NCI-H345 treated with DMSO at 0.1 percent for 48 hours (cell line): Measurements from ENCODE around the gene CEP112.

ENCODE experiments used
- DNase-seq: peaks from one replicate; lab custom pipeline; 2025; ENCODE audit not compliant: unreplicated experiment; lab: John Stamatoyannopoulos, UW

CEP112 gene

DNA sequence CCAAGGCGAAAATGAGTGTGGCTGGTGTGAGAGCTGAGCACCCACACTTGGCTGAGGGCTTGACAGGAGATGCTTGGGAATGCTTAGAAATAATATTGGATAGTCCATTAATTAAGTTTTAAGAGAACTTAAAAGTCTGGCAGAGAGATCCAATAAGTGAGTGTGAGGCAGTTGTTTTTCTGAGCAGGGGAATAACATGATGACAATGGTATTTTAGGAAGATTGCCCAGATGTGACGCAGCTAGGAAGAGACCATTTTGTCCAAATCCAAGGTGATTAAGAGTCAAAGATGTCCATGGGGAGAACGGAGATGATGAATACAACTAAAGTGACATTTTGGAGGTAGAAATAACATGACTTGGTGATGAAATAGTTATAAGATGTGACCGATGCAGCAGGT lies 527.7 kb downstream of the CEP112 start:
- DNase-seq, result no peak

DNA sequence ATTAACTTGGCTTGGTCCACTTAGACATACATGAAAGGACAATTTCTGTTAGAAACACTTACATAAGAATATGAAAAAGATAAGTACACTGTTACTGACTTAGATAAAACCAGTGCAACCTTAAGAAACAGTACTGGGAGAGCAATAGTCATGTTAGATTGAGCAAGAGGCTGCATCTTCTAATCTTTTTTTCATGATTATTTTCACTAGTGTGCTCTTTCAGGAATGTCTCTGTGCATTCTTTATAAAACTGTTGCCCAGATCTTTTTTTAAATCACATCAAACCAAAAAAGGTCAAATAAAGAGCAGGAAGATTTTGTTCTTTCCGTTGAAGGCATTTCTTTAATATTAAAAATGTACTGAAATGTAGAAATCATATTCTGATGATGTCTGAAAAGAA lies 529.7 kb downstream of the CEP112 start:
- DNase-seq, result no peak

DNA sequence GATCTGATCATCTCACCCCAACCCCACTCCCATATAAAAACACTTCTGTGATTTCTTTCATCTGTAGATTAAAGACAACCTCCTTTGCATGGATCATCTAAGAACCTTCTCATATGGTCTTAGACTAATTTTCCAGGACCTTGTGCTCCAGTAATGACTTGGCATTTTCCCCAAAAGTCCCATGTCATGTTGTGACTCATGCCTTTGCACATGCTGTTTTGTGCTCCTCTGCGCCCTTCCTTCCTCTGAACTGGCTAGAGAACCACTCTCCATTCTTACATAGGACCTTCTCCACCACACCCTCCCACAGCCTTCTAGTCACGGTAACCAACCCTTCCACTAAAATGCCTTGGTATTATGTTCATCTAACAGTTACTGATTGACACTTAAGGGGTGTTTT lies 531.0 kb downstream of the CEP112 start:
- no peak for DNase-seq

DNA sequence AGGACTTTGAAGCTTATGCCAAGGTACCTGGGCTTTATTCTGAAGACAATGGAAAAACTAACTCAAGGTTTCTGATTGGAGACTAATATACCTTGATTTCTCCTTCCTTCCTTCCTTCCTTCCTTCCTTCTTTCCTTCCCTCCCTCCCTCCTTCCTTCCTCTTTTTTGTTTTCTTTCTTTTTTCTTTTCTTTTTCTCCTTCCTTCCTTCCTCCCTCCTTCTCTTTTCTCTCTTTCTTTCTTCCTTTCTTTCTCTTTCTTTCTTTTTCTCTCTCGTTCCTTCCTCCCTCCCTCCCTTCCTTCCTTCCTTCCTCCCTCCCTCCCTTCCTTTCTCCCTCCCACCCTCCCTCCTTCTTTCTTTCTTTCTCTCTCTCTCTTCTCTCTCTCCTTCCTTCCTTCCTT lies 531.9 kb downstream of the CEP112 start:
- no peak for DNase-seq

DNA sequence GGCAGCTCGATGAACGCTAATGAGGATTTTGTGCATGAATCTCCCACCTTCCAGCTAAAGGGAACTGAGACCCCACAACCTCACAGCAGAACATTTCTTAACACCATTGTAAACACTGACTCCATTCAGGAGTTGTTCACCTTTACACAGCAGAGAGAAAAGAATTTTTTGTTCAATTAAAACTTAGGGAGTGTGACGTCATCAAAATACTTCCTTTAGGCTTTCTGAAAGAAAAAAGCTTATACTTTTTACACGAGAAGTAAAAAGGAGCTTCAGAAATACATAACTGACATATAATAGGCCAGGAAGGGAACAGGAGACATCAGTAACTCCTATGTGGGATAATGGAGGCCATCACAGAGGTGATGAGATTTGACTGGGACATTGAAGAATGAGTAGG lies 532.4 kb downstream of the CEP112 start:
- DNase-seq, result no peak

DNA sequence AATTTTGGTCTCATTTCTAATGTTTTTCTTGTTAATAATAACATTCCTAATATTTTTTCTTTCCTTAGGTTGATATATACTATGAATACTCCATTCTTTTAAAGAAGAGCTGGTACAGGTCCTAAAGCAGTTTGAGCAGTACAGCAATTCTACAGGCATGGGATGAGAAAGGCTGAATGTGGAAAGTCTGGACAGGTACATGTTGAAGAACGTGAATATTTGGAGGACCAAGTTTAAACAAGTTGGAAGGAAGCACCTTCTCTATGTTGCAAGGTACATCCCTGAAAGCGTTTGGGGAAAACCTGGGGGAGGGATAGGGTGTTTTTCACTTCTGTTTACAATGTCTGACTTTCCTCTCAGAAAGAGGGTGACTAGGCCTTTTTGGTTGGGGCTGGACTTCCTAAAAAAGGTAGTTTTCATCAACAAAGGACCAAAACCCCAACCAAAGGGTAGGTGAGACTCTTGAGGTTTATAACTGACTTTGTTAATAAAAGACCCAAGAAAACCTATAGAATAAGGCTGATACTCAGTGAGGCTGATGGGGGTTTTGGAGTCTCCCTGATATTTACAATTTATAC lies 534.6 kb downstream of the CEP112 start:
- no peak for DNase-seq

DNA sequence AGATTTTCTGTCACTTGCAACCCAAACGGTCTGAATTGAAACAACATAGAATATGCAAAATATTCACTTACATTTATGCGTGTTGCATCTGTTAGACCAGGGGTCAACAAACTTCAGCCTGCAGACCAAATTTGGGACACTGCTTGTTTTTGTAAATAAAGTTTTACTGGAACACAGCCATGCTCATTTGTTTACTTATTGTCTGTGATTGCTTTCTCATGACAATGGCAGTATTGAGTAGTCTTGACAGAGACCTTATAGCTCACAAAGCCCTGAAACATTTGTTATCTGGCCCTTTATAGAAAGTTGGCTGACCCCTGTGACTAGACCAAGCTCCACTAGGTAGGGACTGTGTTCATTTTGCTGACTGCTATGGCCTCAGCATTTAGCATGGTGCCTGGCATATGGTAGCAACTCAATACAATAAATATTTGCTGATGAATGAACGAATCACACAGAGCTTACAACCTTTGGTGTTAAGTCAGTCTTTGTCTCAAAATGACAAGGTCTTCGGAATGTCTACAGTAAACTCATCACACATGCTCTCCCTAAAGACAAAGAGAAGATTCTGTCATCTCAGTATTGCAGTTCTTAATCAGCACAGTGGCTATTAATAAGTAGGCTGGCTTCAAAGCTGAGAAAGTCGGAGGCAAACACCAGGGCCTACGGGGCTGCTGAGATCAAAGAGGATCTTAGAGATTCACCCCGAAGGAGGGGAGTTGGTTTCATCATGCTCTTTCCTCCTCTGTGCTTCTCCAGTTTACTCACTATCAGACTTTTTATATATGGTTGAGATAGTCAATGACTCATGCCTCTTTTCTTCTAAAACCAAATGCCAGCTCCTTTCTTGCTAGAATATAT lies 535.3 kb downstream of the CEP112 start:
- DNase-seq, result no peak

DNA sequence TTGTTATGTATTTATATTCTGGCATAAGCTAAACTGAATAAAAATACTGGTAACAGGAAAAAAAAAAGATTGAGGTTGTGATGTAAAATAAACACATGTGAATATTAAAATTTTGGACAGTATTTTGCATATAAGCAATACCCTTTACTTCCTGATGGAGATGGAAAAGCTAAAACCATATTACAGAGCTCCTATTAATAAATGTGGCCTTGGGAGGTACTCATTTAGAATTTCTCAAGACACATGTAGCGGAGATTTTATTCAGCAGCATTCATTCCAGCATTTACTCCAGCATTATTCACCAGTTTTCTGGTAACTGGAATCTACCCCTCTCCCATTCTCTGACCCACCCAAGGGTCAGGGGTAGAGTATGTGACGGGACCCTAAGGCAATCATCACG lies 536.2 kb downstream of the CEP112 start:
- DNase-seq, result no peak

DNA sequence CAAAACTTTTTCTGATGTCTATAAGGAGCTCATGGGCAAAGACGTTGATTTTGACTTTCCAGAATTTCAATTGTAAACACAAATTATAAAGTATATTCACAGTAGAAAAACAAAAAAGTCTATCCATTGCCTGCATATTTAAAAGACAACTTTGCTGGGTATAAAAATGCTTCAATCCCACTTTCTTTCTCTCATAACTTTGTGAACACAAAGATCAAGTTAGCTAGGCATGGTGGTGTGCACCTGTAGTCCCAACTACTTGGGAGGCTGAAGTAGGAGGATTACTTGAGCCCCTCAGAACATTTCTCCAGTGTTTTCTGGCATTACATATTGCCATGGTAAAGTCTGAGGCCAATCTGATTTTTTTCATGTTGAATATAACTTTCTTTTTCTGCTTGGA lies 547.4 kb downstream of the CEP112 start:
- DNase-seq, result no peak

DNA sequence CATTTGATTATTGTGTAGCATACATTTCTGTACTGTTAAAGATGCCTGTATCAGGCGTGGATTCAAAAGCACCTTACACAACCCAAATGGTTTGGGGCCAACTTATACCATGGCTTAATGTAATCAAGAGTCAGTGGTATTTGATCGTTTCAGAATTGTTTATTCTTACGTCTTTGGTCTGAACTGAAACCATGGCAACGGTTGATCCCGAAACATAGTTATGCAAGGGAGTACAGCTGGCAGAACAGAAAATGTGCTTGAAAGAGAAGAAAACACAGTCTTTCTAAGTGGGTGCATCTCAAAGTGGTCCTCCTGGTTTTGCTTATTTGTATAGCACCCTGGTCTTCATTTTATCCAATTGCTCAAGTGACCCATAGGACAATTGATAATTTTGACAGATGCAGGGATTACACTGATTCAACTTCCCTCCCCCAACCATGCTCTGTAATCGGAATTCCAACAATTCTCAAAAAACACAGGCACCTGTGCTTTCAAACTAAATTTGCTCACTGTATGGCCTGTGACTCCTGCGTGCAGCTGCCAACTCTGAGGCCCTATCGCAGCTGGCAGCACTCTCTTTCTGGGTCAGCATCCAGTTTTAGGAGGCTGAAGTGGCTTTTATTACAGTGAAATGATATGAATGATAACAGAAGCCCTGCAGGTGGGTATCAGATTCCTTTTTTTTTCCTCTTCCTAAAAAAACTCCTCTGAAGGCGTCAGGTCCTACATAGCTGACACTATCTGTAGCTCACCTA lies 553.5 kb downstream of the CEP112 start:
- no peak for DNase-seq

DNA sequence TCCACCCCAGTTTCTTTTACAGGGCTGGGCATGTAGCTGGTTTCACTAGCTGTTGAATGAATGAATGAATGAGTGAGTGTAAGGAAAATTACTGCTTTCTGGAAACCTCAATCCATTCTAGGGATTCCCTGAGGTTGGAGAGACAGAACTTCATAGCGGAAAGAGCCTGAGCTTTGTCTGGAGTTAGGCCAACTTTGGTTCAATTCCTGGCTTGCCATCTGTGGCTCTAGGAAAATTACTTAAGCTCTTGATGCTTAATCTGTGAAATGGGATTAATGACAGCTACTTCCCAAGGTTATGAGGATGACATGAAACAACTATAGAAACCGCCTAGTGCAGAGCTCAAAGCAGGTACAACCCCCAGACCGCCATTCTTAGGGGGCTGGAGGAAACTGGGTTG lies 554.1 kb downstream of the CEP112 start:
- DNase-seq, result no peak

DNA sequence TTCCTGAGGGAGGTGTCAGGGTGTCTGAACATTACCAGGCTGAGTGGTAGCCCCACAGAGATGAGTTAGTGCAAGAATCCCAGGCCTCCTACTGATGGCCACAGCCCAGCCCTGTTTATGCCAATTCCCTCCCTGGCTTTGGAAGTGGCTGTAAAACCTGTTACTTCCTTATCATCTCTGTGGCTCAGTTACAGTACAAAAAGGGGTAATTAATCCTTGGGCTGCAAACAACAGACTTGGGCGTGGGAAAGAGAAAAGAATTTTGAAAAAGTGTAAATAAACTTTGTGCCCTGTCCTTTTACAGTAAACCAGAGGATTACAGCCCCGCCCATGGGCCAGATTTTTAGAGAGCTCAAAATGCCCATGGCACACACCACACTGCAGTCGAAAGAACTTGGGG lies 557.4 kb downstream of the CEP112 start:
- DNase-seq, result no peak

DNA sequence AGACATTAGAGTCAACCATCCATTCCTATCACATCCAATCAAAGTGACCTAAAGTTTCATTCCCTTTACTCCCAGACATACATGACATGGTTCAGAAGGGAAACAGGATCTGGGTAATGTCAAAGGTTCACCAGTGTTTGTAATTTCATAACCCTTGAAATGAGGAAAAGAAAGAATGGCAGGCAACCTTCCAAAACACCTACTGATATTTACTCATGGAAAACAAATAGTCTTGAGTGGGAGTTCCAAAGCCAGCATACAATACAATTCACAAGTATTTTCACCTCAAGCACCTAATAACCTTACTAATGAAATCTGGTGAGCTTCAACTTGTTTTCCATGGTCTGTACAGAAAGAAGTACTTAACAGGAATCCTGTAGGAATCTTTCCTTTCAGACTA lies 557.9 kb downstream of the CEP112 start:
- DNase-seq, result no peak

DNA sequence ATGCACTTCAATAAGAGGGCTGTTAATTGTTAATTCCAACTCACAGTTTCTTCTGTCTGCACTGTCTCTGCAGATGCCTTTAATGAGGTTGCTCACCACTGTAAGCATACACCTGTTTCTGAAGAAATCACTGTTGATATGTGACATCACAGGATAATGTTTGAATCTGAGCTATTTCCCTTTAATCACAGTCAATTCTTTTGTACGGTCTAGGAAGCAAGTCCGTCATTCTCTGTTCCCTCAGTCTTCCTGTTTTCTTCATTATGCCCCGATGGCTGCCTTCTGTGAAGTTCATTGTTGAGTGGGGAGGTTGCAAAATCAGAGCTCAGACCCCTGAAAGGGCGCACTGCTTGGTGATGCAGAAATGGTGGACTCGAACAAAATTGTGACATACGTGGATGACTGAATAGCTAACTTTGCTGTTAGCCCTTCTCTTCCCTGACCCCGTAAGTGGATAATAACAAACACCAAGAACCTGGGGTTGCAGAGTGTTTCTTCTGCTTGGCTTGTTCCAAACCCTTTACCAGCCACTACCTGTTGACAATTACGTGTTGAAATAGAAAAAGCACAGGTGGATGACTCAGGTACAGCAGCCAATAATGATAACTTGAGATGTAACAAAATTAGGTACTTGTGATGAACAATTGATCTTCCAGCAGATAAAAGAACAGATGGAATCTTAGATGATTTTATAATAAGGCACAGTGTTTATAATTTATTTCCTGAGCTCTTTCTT lies 558.6 kb downstream of the CEP112 start:
- no peak for DNase-seq

DNA sequence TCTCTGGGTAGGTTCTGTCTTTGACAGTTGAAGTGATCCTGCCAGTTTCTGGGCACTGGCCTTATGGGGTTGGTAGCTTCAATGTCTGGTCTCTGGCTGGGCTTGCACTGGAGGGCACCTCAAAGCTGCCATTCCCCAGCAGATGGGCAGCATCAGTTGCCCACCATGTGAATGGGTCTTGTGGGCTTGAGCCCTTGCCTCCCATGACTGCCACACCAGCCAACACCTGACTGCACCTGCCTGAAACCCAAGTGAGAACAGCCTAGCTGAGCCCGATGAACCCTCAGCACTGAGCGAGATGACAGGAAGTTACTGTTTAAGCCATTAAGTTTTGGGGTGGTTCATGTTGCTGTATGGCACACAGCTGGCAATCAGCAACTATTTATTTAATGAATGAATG lies 561.4 kb downstream of the CEP112 start:
- no peak for DNase-seq

DNA sequence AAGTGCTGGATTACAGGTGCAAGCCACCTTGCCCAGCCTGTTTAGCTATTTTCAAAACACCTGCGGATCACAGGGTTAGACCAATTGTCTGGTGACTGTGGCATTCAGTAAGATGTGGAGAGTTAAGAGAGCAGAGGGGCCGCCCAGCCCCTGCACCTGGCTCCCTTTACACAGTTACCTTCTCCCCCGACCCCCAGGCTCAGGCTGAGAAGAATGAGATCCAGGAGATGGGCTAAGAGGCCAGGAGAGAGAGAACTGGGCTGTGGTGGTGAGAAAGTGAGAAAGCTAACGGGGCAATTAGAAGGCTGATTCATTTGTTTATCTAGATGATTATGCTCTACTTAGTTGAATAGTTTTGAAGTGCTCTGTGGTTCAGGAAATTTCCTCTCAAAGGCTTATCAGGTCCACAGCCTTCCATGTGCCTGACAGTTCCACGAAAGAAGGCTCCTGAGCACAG lies 562.7 kb downstream of the CEP112 start:
- DNase-seq, result peak; percentile 35

DNA sequence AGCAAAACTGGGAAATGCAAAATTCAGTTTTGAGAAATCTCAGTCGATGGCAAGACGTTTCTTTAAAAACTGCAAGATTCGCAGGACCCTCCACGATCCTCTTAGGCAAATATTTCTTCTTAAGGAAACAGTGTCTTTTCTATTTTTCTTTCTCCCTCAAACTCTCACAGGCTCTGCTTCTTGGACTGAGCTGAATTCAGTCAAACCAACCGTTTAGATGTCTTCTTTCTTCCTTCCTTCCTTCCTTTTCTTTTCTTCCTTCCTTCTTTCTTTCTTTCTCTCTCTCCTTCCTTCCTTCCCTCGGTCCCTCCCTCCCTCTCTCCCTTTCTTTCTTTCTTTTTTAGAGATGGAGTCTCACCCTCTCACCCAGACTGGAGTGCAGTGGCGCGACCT lies 563.3 kb downstream of the CEP112 start:
- no peak for DNase-seq

DNA sequence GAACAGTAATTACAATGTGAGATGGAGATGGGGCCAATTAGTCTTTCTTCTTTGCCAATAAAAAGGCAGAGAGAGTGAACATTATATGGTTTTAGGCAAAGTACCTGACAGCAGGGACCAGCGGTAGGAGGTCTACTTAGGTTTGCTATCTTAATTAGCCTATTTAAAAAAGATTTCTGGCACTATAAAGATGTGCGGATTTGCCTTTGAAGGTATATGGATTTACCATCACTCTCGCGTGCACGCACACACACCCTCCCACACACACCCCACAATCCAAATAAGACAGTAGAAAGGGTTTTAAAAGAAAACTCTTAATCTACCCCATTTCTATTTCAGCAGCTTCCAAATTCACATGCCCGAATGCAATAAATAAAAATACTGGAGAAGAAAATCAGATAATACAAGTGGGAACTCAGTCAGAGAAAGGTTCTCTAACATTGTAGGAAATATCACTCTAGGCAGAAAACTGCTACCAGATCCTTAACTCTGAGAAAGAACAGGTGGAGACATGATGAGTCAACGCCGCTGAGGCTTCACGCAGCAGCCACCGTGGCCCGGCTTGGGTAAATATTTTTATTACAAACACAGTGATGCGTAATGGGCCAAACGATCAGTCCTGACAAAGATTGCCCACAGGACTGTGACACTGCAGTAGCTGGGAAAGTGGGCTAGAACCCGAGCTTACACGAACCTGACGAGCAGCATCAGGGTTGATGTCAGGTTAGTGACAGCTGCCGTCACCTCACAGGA lies 563.9 kb downstream of the CEP112 start:
- peak; percentile 80 for DNase-seq

DNA sequence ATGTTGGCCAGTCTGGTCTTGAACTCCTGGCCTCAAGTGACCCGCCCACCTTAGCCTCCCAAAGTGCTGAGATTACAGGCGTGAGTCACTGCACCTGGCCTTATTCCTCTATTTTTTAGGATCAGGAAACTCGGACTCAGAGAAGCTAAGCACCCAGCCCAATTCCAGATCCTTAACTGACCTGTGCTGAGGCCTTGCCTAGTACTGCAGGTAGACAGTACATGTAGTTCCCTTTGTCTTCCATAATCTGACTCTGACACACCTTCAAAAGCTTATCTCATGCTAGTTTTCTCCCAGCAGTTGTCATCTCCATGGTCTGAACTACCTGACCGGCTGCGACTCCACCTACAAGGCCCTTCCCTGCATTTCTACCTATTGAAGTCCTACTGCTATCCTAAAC lies 564.8 kb downstream of the CEP112 start:
- DNase-seq, result no peak

DNA sequence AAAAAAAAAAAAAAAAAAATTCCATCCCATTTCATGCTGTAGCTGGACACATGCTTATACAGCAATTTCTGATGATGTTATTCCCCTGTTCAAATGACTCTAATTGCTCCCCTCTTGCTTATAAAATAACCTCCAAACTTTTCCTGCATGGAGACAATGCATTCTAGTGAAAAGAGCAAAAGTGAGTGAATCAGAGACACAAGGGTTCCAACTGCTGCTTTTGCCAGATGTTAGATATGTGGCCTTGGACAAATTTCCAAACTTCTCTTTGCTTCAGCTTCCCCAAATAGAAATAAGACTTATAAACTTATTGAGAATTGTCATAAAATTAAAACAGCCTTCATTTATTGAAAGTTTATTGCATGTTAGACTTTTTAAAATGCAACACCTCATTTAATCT lies 565.5 kb downstream of the CEP112 start:
- DNase-seq, result no peak

DNA sequence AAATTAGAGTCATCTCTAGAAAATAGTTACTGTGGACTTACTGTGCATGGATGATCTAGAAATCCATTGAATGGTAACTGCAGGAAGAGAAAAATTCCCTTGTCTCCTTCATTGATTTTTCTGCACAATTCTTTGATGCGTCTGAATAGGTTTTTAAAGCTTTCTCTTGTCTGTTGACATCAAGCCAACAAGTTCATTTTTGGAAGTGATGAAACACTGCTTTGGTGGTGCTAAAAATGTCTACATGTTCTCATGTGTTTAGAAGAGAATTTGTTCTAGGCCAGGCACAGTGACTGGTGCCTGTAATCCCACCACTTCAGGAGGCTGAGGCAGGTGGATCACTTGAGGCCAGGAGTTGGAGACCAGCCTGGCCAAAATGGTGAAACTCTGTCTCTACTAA lies 573.4 kb downstream of the CEP112 start:
- DNase-seq, result no peak
